ENCODE data around the gene OSCAR.
"Not testable (repeated sequence)": the region's sequence is repeated elsewhere in the genome, so short reads cannot be mapped to it uniquely, and the experiment has no call there.

Gene OSCAR

DNA sequence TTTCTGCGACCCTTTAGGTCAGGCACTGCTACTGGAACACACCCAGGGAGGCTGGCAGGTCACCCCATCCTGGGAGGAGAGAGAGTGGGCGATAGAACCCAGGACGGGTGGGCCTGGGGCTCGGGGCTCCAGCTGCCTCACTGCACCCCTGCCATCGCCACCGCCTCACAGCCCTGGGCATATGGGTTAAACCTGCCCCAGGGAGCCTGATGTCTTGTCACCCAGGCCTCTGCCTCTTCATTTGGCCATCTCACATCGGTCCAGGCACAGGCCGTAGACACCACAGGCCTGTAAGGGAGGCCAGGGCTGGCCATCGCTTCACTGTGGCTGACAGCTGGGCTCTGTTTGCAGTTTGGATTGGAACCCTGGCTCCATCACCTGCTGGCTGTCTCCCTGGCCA is 25.1 kb upstream of the OSCAR start:
- DNase-seq (ENCODE audit: low read depth in 3 of 3), result no peak

- DNase-seq (ENCODE audit: low read depth in 3 of 3), result no peak
Measured at GRCh38 chr19:54124393-54124792, 23.8 kb upstream of the OSCAR start.

DNA sequence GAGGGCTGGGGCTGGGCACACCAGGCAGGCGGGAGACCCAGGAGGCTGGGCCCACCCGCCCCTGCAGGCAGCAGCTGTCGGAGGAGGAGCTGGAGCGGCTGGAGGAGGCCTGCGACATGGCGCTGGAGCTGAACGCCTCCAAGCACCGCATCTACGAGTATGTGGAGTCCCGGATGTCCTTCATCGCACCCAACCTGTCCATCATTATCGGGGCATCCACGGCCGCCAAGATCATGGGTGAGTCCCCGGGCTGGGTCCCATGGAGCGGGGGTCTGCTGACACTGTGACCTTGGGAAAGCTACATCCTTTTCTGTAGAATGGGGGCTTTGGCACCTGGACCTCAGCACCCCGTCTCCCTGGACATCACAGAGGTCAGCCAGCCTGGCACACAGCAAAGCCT is 23.1 kb upstream of the OSCAR start:
- no peak for DNase-seq (ENCODE audit: low read depth in 3 of 3)

- DNase-seq (ENCODE audit: low read depth in 3 of 3), result no peak
Measured at GRCh38 chr19:54121259-54121658, 20.7 kb upstream of the OSCAR start.

GRCh38 chr19:54115109-54116063 is 14.8 kb upstream of the OSCAR start, which contains the start of the genes PRPF31 and TFPT:
Gene PRPF31, plus strand, starts transcription at chr19:54115754. Its CDS starts 2,525 bp downstream, at chr19:54118279.
Gene TFPT, minus strand, starts transcription at chr19:54115657. Its CDS starts 388 bp downstream, at chr19:54115269.
- peak; percentile 94 to 96 (median 95) for DNase-seq (ENCODE audit: low read depth in 3 of 3)

GRCh38 chr19:54114340-54115108 is 13.9 kb upstream of the OSCAR start:
- DNase-seq (ENCODE audit: low read depth in 3 of 3), result no peak

- DNase-seq (ENCODE audit: low read depth in 3 of 3), result no peak
Measured at GRCh38 chr19:54109651-54110050, 9.0 kb upstream of the OSCAR start.

GRCh38 chr19:54108496-54108895 is 7.9 kb upstream of the OSCAR start:
- no peak for DNase-seq (ENCODE audit: low read depth in 3 of 3)

GRCh38 chr19:54107876-54108490 is 7.4 kb upstream of the OSCAR start:
- DNase-seq (ENCODE audit: low read depth in 3 of 3), result no peak

DNA sequence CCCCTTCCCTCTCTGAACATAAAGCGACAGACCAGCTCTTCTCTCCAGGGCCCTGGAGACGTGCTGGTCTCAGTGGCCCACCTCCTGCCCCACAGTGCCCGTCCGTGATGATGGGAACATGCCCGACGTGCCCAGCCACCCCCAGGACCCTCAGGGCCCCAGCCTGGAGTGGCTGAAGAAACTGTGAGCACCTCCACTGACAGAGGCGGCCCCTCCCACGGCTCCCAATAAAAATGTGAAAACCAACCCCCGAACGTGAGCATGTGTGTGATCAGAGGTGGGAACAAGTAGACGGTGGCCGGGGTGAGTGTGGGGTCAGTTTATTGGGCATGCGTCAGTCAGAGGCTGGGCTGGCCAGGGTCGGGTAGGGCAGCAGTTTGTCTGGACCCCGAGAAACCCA is 6.1 kb upstream of the OSCAR start:
- no peak for DNase-seq (ENCODE audit: low read depth in 3 of 3)

DNA sequence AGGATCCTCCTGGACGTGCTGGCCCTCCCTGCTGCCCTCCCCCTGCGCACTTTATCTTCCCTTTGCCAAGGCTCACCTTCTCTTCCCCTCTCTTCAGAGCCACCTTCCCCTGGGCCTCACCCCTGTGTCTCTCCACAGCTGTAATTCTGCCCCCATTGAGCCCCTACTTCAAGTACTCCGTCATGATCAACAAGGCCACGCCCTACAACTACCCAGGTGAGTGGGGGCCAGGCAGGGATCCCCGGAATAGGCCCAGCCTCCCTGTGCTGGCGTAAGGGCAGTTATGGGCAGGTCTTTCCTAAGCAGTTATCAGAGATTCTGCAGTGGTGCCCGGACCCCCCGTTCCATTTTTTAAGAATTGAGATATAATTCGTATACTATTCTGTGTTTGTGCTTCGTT is 5.2 kb upstream of the OSCAR start:
- DNase-seq (ENCODE audit: low read depth in 3 of 3), result no peak

- DNase-seq (ENCODE audit: low read depth in 3 of 3), result no peak
Measured at GRCh38 chr19:54104998-54105715, 4.6 kb upstream of the OSCAR start.

DNA sequence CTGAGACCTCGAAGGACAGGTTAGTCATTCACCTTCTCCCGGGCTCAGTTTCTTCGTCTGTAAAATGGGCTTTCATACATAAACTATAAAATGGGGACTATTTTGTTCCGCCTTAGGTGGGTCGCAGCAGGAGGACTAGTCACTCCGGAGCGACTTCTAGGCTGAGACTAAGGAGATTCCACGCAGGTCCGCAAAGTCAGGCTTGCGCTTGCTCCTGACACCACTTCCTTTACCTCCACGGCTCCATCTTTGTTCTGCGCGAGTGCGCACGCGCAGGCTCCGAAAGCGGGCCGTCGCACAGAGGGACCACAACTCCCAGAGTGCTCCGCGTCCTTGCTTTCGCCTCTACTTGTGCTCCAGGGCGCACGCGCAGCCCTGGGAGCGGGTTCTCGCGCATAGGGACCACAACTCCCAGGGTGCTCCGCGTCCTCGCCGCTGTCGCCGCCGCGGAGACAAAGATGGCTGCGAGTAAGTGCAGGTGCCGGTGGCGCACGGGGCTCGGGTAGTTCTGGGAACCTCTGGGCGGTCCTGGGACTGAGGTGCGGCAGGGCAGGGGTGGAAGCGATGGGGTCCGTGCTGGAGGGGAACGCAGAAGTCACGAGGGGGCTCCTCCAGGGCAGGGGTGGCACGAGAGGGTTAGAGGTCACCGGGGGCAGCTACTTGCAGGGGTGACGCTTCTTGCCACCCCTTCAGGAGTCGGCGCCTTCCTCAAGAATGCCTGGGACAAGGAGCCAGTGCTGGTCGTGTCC is 2.0 kb upstream of the OSCAR start, which contains the start of gene NDUFA3:
Gene NDUFA3 (plus strand): TSS at position 435 of the 749 bp plus-strand sequence. CDS start 24 bp downstream, at position 459.
- peak; percentile 92 to 96 (median 93) for DNase-seq (ENCODE audit: low read depth in 3 of 3)

- DNase-seq (ENCODE audit: low read depth in 3 of 3), result not testable (repeated sequence)
Measured at GRCh38 chr19:54099903-54100255, 724 bp downstream of the OSCAR start.

- no peak for DNase-seq (ENCODE audit: low read depth in 3 of 3)
Measured at GRCh38 chr19:54099190-54099902, 1.3 kb downstream of the OSCAR start.

- DNase-seq (ENCODE audit: low read depth in 3 of 3), result no peak
Measured at GRCh38 chr19:54096617-54097106, 3.9 kb downstream of the OSCAR start.

DNA sequence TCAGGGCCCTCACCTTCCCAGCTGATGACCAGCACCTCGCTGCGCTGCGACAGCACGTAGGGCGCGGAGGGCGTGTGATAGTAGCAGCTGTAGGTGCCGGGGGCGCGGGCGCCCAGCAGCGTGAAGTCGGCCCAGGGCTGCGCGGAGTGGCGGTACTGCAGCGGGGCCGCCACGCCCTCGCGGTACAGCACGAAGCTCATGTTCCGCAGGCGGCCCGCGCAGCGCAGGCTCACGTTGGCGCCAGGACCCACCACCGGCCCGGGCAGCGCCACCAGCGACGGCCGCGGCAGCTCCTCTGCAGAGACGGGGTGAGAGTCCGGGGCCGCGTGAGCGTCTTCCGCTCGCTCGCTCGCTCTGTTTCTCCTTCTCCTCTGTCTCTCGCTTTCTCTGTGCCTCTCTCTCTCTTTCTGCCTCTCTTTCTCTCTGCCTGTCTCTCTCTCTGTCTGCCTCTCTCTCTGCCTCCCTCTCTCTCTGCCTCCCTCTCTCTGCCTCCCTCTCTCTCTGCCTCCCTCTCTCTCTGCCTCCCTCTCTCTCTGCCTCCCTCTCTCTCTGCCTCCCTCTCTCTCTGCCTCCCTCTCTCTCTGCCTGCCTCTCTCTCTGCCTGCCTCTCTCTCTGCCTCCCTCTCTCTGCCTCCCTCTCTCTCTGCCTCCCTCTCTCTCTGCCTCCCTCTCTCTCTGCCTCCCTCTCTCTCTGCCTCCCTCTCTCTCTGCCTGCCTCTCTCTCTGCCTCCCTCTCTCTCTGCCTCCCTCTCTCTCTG is 4.6 kb downstream of the OSCAR start:
- DNase-seq (ENCODE audit: low read depth in 3 of 3), result not testable (repeated sequence)

DNA sequence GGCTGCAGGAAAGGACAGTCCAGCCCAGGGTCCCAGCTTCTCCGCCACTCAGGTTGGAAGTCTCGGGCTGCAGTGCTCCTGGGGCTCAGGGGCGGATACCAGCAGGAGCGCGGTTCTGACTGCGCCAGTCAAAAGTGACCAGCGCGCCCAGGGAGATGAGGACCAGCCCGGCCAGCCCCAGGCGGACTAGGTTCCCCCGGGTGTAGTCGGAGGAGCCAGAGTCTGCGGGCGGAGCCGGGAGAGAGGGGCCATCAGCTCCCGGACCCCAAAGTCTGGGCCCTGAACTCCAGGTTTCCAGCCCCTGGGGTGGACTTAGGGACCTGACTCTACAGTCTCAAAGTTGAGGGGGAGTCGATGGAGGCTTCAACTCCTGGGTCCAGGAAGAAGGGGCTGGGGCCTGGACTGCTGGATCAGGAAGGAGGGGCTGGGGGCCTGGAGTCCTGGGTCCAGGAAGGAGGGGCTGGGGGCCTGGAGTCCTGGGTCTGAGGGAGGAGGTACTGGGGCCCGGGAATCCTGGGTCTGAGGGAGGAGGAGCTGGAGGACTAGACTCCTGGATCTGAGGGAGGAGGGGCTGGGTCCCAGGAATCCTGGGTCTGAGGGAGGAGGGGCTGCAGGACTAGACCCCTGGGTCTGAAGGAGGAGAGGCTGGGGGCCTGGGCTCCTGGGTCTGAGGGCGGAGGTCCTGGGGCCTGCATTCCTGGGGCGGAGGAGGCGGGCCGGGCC is 5.3 kb downstream of the OSCAR start:
- DNase-seq (ENCODE audit: low read depth in 3 of 3), result no peak

Data from stimulated activated CD4-positive, alpha-beta T cell treated with anti-CD3 and anti-CD28 coated beads, TNF-alpha, amount 100 ng/mL, for 48 hours (primary cell).